ENCODE measurements around the gene GLIS1. TPM values are rescaled to one million over a fixed set of nuclear protein-coding genes. Genes with fewer than 3 reads are reported as not detected.

Gene GLIS1
- total and polyA plus RNA-seq, 2 of the 8 experiments (the other 6 are each of a cell fraction or from before 2014, with no cell fraction given), result 0.15 to 0.22 TPM

DNA sequence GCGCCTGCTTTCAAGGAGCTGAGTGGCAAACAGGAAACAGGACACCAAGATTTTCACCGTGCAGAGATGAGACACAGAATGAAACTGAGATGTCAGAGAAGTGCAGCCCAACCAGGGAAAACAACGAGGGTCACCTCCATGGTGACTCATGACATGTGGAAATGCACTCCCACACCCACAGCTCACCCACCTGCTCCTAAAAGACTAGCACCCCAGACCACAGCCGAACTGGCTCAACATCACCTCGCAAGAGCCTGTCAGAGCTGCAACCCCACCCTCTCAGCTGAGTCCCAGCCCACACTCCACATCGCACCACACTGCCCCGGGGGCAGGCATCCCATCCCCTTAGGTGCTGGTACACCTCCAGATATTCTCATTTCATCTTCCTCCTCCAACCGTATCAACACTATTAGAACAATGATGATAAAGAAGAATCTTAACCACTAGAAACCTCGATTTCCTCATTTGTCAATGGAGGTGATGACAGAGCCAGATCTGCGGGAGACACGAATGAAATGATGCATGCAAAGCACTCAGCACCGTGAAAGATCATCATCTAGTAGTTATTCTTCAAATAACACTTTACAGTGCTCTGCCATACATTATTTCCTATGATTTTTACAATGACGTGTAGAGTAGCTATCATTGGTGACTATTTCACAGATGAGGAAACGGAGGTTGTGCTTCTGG is 176.5 kb downstream of the GLIS1 start:
- H3K27me3 ChIP-seq (replicated peaks in 1 of 4; ENCODE audit: control insufficient read depth in 3 of 4, extremely low read depth in 1 of 4, insufficient read depth in 3 of 4, low read length in 3 of 4), result peaks cover 0 to 1% (median 0%) of the 10 kb centered on the region in 4 experiments; a peak in 1 of 7 replicates
- no peak overlapping the region for H3K9ac ChIP-seq (replicated peaks in 1 of 4; ENCODE audit: extremely low read depth in 1 of 4, low read depth in 3 of 4, low read length in 3 of 4)
- H3K23ac ChIP-seq (ENCODE audit: insufficient read length), result no peak overlapping the region
- POLR2A ChIA-PET (ENCODE audit: partially characterized antibody), result no interaction called here
- H3K27ac ChIP-seq (ENCODE audit: low read depth, low read length), result no peak overlapping the region
- peaks cover 1 to 2% of the 10 kb centered on the region in 2 experiments; a peak in 2 of 4 replicates for H3K9me3 ChIP-seq (ENCODE audit: insufficient read depth in 2 of 2, low read depth in 1 of 2, low read length in 1 of 2)
- no peaks in the 10 kb centered on the region for H3K36me3 ChIP-seq (ENCODE audit: control insufficient read depth in 2 of 4, insufficient read depth in 4 of 4, low read length in 3 of 4)
- H3K4me1 ChIP-seq (replicated peaks in 1 of 4; ENCODE audit: control insufficient read depth in 3 of 4, insufficient read depth in 4 of 4, low read length in 3 of 4), result peaks cover 0 to 2% (median 1%) of the 10 kb centered on the region in 4 experiments; a peak in 3 of 7 replicates
- H2AFZ ChIP-seq (ENCODE audit: low read length), result no peak overlapping the region
- WGBS, 2 experiments (ENCODE audit: extremely low coverage in 1 of 2, insufficient coverage in 1 of 2, insufficient read length in 1 of 2, insufficient replicate concordance in 2 of 2, low coverage in 1 of 2, low lambda C conversion rate in 2 of 2, missing lambda C conversion rate in 1 of 2), result 89% methylated on average over 14 of the region's 14 CpGs; no CpG with 5 or more reads in 1 of the 2 experiments
- H3K79me1 ChIP-seq (ENCODE audit: low read depth, low read length), result 0 out of 2 replicates have a peak, but pooled peaks cover 2% of the 10 kb centered on the region
- no peak overlapping the region for H3K56ac ChIP-seq (replicated peaks; ENCODE audit: insufficient read length, low read depth, low read length)
- no peak for FAIRE-seq
- no peaks in the 10 kb centered on the region for H3K23me2 ChIP-seq (ENCODE audit: low read depth, low read length)
- no peak overlapping the region for H4K5ac ChIP-seq (ENCODE audit: insufficient read length, low read depth, low read length)
- H3K14ac ChIP-seq (ENCODE audit: insufficient read length), result no peak overlapping the region
- no peak overlapping the region for H3K4ac ChIP-seq (replicated peaks; ENCODE audit: insufficient read length, low read depth, low read length)
- no peak overlapping the region for H2BK20ac ChIP-seq (ENCODE audit: low read length)
- CTCF ChIA-PET (ENCODE audit: partially characterized antibody), result interaction anchor here (1.1 to 3.6 kb wide), 7 partner anchors 9 to 78 kb away, joined by 3 to 11 read pairs (median 6); no protein-coding TSS in a partner anchor
- no peak overlapping the region for H4K8ac ChIP-seq (ENCODE audit: extremely low read depth, insufficient read depth, low read length)
- no peaks in the 10 kb centered on the region for H4K20me1 ChIP-seq (replicated peaks in 1 of 2; ENCODE audit: control insufficient read depth in 1 of 2, insufficient read depth in 2 of 2, low read length in 2 of 2)
- no peak for DNase-seq (ENCODE audit: low read depth in 1 of 2, low spot score in 2 of 2)
- no peak overlapping the region for H3K18ac ChIP-seq (ENCODE audit: extremely low read depth, low read length)
- H2BK5ac ChIP-seq (ENCODE audit: low read depth, low read length), result no peak overlapping the region
- no peak overlapping the region for H2BK15ac ChIP-seq (ENCODE audit: low read length)
- H4K91ac ChIP-seq (replicated peaks; ENCODE audit: insufficient read length, low read length), result no peak overlapping the region
- H2AK5ac ChIP-seq (ENCODE audit: low read depth, low read length), result no peak overlapping the region
- no peak overlapping the region for H3K4me3 ChIP-seq (ENCODE audit: extremely low read depth in 1 of 4, insufficient read depth in 2 of 4, low read depth in 3 of 4, low read length in 4 of 4)
- H3K4me2 ChIP-seq (ENCODE audit: insufficient read depth in 1 of 2, low read depth in 2 of 2, low read length in 2 of 2), result no peak overlapping the region
- no peaks in the 10 kb centered on the region for H3K79me2 ChIP-seq (ENCODE audit: control insufficient read depth in 1 of 2, insufficient read depth in 2 of 2, low read length in 2 of 2)
- no peak overlapping the region for H2BK120ac ChIP-seq (replicated peaks; ENCODE audit: low read depth, low read length)
- H2BK12ac ChIP-seq (ENCODE audit: low read depth, low read length), result no peak overlapping the region
- TF ChIP-seq SAP30 (IDR thresholded peaks at IDR 0.05; ENCODE audit: insufficient read depth, insufficient replicate concordance, low read length) (no peak), SUZ12 (IDR thresholded peaks at IDR 0.05; ENCODE audit: low read length) (no peak), GTF2F1 (IDR thresholded peaks at IDR 0.05; ENCODE audit: borderline replicate concordance, low read depth, low read length) (no peak), SP4 (IDR thresholded peaks at IDR 0.05; ENCODE audit: low read length) (no peak), NRF1 (IDR thresholded peaks at IDR 0.05; ENCODE audit: low read depth, low read length) (no peak), HDAC2 (IDR thresholded peaks at IDR 0.05; ENCODE audit: borderline replicate concordance in 1 of 2, low read depth in 2 of 2, low read length in 2 of 2) (no peak), CREB1 (IDR thresholded peaks at IDR 0.05) (no peak), FOSL1 (IDR thresholded peaks at IDR 0.05; ENCODE audit: insufficient read depth, low read depth, low read length) (no peak), CBX5 (IDR thresholded peaks at IDR 0.05; ENCODE audit: low read depth, low read length) (no peak), BCL11A (IDR thresholded peaks at IDR 0.05; ENCODE audit: low read depth in 2 of 2, low read length in 2 of 2) (no peak), ZNF274 (IDR thresholded peaks at IDR 0.05; ENCODE audit: borderline replicate concordance, extremely low read depth, low read length) (no peak), ASH2L (IDR thresholded peaks at IDR 0.05; ENCODE audit: low read length) (no peak), KDM1A (IDR thresholded peaks at IDR 0.05; ENCODE audit: borderline replicate concordance, low read length) (no peak)

All from H1 (cell line).